Gastroesophageal sphincter (tissue), 3 donors: ENCODE results near the gene HOXB6.

Source experiments
- EP300 ChIP-seq: sonication (generic); formaldehyde crosslinking; IDR thresholded peaks from one replicate; pipeline ENCODE4 v1.6.1; 2017; ENCODE audit warnings: antibody characterized with exemption, mild to moderate bottlenecking
- POLR2A ChIP-seq, 2 donors: fragments of 450-650 bp; IDR thresholded peaks; one replicate each; pipeline ENCODE4 v1.6.1; 2017; ENCODE audit warnings: antibody characterized with exemption in 2 of 2, mild to moderate bottlenecking in 2 of 2, moderate library complexity in 1 of 2
- TF ChIP-seq, protein P1 (sequence below), 4 experiments: fragments of 200-600 bp in 2 of 4; fragments of 450-650 bp in 2 of 4; sonication (generic) in 1 of 4; IDR thresholded peaks; one replicate each; pipeline ENCODE4 v1.5.1; 2017 to 2019; ENCODE audit warnings: antibody characterized with exemption in 4 of 4, mild to moderate bottlenecking in 2 of 4, moderate library complexity in 2 of 4

DNA sequence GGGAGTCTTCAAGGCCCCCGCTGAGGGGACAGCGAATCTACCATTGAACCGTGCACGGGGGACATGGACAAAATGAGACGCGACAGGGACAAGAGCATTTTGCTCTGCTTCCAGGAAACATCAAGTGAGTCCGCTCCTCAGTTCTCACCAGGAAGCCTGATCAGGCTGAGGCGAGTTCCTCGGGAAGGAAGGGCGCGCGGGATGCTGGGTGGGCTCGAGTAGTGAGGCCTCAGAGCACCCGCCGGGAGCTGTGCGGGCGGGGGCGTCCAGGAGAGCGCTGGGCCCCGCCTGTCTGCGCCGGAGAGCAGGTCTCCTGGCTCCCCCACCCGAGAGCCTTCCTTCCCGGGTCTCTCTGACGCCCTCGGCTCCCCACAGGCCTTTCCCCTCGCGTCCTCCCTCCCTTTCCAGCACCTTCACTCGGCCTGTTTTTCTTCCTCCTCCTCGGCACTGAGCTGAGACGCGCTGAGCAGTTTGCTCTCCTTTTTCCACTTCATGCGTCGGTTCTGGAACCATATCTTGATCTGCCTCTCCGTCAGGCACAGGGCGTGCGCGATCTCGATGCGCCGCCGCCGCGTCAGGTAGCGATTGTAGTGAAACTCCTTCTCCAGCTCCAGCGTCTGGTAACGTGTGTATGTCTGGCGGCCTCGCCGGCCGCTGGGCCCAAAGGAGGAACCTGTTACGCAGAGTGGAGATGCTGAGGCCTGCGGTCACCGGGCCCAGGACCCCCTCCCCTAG is 8.6 kb downstream of the HOXB6 start:
- TF ChIP-seq, protein P1, sequence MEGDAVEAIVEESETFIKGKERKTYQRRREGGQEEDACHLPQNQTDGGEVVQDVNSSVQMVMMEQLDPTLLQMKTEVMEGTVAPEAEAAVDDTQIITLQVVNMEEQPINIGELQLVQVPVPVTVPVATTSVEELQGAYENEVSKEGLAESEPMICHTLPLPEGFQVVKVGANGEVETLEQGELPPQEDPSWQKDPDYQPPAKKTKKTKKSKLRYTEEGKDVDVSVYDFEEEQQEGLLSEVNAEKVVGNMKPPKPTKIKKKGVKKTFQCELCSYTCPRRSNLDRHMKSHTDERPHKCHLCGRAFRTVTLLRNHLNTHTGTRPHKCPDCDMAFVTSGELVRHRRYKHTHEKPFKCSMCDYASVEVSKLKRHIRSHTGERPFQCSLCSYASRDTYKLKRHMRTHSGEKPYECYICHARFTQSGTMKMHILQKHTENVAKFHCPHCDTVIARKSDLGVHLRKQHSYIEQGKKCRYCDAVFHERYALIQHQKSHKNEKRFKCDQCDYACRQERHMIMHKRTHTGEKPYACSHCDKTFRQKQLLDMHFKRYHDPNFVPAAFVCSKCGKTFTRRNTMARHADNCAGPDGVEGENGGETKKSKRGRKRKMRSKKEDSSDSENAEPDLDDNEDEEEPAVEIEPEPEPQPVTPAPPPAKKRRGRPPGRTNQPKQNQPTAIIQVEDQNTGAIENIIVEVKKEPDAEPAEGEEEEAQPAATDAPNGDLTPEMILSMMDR (IDR thresholded peaks at IDR 0.05), result no peak
- no peak for TF ChIP-seq POLR2A (IDR thresholded peaks at IDR 0.05)
- TF ChIP-seq EP300, result no peak
